GM19372 (cell line): ENCODE measurements around the gene S100Z.
"Not testable (repeated sequence)": the region's sequence is repeated elsewhere in the genome, so short reads cannot be mapped to it uniquely, and the experiment has no call there.

Source experiments
- ATAC-seq: cut with Tn5 transposase; IDR thresholded peaks from one replicate; pipeline ENCODE4 v1.9.1; 2021; ENCODE audit warnings: mild to moderate bottlenecking, low read depth, moderate library complexity; ENCODE audit not compliant: unreplicated experiment

Gene S100Z

DNA sequence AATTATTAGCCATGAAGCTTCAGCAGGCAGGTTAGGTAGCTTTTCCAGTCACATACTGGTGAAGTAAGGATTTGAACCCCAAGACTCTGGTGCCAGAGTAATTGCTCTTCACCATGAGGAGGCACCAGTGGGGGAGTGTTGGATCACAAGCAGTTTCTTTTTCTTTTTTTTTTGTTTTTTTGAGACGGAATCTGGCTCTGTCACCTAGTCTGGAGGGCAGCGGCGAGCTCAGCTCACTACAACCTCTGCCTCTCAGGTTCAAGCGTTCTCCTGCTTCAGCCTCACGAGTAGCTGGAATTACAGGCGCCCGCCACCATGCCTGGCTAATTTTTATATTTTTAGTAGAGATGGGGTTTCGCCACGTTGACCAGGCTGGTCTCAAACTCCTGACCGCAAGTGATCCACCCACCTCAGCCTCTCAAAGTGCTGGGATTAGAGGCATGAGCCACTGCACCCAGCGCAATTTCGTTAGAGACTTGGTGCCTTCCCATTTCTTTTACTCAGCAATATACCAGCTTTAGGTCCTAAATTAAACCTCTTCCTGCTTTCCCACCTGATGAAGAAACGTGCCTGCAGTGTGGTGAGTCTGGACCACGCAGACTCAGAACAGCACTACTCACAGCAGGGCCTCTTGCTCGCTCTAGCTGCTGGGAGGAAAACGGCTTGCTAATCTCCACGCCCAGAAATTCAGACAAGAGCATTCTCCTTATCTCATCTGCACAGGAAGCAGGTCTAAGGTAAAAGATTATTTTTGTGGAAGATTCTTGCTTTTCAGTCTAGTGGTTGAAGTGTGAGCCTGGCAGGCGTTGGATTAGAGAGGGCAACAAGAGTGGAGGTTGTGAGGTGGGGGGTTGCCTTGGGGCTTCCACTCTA lies at the start of gene S100Z:
Gene S100Z (plus strand): TSS at position 596 of the 873 bp plus-strand sequence. CDS start 25,346 bp downstream, outside the sequence.
- no peak for ATAC-seq

DNA sequence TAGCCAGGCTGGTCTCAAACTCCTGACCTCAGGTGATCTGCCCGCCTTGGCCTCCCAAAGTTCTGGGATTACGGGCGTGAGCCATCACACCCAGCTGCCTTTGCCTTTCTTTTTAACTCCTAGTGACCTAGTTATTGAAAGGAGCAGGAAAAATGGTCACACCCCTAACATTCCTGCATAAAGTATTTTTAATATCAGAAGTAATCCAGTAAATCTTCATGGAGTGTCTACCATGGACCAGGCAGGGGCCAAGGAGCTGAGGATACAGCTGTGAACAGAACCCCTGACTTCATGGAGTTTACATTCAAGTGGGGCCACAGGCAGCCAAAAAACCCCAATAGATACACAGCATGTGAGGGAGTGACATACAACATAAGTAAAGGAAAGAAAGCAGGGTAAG lies 49.2 kb upstream of the S100Z start:
- ATAC-seq, result no peak

DNA sequence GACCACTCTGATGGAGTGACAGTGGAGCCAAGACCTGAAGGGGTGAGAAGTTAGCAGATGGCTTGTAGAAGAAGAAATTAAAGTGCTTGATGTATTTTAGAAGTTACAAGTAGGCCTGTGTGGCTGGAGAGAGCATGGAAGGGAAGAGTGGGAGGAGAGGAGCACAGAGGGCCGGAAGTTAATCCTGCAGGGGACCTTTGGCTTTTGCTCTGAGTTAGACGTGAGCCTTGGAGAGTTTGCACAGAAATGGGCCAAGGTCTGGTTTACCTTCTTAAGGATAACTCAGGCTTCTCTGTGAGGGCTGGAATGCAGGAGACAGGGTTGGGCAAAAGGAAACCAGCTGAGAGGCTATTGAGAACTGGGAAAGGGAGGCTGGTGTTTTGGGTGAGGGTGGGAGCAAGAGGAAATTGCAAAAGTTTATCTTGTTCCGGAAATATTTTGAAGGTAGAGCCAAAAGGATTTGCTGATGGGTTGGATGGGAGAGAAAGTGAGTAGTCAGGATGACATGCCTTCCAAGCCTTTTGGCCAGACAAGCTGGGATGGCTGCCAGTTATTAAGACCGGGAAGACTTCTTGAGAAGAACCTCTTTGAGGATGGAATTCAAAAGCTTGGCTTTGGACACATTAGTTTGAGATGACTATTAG lies 48.5 kb upstream of the S100Z start:
- no peak for ATAC-seq

DNA sequence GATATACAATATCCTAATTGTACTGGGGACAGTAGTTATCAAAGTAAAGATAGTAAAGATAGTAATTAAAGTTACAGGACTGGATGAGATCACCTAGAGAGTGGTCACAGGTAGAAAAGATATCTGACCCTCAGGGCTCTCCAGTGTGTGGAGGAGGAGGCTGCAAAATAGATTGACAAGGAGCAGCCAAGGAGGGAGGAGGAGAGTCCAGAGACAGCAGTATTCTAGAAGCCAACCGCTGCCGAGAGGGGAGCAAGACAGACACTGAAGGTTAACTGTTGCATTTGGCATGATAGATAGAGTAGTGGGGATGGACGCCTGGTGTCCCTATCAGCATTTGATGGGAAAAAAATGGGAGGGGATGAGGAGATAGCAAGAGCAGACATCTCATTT lies 48.0 kb upstream of the S100Z start:
- ATAC-seq, result no peak

DNA sequence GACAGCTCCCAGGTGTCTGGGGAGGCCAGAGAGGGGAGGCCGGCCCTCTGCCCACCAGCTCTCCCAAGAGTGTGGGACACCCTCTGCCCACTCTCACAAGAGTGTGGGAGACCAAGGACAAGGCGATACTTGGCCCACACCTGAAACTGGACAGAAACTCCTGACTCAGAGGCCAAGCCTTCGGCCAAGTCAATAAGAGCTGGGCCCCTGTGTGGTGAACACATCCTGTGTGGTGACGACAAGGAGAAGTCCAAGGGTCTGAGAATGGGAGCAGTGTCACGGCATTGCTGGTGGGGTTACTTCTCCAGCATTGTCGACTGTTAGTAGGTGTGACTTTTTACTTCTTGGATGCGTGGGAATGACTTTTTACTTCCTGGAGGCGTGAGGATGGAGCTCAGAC lies 45.5 kb upstream of the S100Z start:
- ATAC-seq, result no peak

DNA sequence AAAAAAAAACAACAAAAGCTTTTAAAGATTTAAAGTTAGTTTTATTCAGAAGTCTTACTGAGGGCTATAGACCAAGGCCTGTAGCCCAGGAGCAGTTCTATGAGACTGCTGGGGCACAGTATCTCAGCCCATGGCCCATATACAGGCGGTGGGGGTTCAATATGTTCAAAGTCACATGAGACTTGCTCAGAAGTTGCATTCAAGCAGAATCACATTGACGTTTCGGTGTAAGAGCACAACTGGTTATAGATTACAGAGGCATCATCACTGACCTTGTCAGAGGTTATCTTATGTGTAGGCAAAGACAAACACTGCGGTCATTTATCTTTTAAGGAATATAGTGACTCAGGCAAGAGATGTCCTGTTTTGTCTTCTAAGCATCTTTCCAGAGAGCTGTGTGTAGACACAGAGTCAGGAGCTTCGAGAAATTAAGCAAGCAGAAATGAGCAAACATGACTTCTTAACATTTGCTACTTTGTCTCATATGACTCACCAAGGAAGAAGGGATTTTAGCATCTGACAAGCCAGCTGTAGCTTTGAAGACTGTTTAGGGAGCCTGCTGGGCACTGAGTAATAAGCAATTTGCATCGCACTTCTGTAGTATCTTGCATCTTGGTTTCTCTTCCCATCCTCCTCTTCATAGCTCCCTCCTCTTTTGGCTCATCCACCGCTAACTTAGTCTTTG lies 43.9 kb upstream of the S100Z start:
- no peak for ATAC-seq

DNA sequence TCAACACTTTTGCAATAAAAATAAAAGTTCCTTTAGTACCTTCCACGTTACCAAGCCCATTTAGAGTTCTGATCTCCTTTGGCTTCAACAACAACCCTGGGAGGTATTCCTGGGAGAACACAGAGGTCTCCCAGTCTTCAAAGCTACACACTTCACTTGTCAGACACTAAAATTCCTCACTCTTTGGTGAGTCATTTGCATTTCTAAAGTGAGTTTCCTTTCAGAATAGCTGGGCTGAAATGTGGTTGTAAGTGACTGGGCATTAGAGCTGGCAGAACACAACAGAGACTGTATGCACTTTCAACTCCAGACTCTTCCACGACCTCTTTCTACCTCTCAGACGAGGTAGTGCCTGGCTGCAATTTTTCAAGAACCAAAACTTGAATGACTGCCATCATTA lies 42.5 kb upstream of the S100Z start:
- ATAC-seq, result no peak

DNA sequence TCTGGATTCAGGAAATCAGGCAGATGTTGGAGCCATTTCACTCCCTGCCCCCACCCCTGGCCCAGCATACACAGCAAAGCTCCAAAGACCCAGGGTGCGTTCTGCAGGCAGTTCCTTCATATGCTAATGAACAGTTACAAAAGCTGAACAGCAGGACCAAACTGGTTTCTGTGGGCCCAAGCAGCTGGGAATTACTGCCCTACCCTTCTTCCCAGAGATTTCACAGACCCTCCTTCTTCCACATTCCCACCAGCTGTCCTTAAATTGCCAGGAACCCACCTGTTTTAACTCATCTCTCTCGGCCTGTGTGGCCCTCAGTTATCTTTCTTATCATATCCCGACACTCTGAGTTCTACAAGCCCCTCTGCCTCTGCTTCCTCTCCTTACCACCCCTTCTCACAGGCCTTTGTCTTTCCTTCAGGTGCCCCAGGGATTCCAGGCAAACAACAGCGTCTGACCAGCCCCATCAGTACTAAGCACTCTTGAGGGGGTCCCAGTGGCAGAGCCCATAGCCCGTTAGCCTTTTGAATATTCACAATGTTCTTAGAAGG lies 41.6 kb upstream of the S100Z start:
- ATAC-seq, result no peak

DNA sequence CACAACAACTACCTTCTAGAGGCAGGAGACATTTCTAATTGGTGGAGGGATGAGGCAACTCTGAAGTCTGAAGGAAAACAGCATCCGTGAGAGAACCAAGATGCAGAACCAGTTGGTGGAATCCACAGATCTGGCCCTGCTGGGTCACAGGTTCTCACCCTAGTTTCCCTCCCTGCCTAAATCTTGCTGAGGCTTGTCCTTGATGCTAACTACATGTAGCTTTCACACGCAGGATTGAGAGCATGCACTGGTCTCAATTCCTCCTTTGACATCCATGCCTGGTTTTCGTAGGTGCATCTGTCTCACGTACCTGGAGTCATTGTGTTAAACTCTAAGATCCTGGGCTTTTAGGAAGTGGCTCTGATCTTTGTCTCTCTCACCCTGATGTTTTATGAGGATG lies 40.7 kb upstream of the S100Z start:
- no peak for ATAC-seq

DNA sequence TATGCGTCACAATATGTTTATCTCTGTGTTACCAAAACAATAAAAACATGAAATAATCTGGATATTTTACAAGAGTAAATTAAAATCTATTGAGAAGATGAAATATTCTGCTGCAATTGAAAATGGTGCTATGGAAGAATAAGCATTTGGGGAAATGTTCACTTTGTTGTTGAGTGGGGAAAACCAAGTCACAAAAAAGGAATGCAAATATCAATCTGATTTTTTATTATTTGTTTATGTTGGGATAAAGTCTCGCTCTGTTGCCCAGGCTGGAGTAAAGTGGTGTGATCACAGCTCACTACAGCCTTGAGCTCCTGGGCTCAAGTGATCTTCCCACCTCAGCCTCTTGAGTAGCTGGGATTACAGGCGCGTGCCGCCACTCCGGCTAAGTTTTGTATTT lies 39.6 kb upstream of the S100Z start:
- ATAC-seq, result no peak

DNA sequence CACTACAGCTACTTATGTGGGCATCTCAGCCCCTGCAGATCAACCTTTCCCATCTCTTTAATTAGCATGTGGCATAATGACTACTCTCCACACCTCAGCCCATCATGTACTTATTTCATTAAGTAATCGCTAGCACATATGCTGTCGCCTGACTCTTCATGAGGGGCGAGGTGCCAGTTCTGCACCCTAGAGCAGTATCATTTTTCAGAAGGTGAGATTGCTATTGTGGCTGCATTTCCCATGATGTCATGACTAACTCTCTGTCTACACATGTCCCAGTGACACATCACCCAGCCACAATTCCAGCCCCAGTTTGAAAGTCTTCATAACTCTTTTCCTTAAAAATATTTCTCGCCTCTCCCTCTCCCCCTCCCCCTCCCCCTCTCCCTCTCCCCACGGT lies 38.6 kb upstream of the S100Z start:
- no peak for ATAC-seq

DNA sequence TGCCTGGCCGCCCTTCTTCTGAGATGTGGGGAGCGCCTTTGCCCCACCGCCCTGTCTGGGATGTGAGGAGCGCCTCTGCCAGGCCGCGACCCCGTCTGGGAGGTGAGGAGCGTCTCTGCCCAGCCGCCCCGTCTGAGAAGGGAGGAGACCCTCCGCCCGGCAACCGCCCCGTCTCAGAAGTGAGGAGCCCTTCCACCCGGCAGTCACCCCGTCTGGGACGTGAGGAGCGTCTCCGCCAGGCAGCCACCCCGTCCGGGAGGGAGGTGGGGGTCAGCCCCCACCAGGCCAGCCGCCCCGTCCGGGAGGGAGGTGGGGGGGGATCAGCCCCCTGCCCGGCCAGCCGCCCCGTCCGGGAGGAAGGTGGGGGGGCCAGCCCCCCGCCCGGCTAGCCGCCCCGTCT lies 37.6 kb upstream of the S100Z start:
- ATAC-seq, result not testable (repeated sequence)

DNA sequence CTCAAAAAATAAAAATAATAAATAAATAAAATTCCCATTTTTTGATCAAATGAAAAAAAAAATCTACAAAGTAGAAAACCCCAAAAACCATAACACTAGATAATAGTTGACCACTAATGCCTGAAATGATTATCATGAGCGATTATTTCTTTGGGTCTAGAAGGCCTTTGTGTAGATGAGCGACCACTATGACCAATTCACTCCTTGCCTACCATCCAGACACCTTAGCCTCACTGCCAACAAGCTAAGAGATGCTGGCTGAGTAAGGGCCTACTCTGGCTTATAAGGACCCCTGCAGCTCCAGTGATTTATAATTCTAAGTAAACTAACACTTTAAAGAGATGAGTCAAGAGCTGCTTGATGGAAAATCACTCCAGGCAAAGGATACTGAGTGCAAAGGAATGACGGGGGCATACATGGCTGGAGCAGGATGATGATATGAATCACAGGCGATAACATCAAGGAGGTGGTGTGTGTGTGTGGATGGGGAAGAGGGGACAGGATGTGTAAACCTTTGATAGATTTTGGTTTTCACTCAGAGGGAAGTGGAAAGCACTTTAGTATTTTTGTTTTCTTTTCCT lies 35.7 kb upstream of the S100Z start:
- no peak for ATAC-seq

DNA sequence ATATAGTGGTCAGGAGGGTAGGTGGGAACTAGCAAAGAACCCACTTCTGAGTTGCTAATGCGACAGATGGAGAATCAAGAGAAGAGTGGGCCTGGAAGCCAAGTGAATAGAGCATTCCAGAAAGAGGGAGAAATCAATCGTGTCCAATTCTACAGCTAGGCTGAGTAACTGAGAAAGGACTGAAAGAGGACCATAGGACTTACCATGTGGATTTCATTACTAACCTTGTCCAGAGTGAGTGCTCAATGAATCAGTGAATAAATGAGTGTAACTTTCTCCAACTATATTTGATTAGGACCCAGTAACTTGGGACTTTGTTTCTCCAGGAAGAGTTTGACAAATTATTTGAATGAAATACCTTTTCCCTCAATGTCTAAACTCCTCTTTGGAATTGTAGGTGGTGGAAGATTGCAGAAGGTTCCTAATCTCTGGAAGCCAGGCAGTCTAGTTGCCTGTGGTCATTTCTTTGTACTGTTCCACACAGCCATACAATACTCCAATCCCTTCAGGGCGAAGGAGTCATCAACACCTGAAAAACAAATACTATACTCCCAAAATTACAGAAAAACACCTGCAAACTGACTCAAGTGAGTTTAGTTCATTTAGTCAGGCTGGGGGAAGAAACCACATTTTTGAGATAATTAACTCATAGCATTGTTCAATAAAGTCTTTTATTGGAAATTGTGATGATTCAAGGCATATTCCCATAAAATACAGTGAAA lies 33.5 kb upstream of the S100Z start:
- ATAC-seq, result no peak

DNA sequence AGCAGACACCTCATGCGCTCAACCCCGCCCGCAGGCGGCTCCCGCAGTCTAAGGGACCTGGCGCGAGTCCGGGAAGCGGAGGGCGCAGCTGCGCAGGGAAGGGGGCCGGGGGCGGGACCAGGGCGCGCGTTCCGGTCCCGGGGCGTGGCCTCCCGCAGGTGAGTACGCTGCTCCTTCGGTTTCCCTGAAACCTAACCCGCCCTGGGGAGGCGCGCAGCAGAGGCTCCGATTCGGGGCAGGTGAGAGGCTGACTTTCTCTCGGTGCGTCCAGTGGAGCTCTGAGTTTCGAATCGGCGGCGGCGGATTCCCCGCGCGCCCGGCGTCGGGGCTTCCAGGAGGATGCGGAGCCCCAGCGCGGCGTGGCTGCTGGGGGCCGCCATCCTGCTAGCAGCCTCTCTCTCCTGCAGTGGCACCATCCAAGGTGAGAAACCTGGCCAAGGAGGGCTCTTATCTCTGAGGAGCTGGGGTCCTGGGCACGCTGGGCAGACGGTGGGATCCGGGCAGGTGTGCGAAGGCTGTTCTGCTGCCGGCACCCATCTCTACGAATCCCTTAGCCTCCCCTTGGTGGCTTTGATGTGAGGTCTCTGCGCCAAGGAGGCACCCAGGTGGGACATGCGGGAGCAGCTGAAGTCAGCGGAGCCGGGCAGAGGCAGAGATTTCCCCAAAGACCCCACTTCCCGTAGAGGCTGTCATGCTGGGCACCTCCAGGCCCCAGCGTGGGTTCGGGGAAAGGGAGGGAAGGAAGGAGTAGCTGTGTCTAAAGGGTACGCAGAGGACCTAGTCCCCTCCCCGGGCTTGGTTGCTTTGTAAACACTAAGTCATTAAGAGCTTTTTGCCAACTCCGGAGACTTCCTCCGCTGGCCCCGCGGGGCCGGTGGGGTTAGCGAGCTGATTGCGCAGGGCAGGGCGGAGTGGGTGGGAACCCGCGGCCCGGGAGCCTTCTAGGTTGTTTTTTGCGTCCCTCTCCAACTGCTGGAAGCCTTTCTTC lies 30.7 kb upstream of the S100Z start, which contains the start of gene F2RL1:
Gene F2RL1 (plus strand): TSS at position 187 of the 988 bp plus-strand sequence. CDS start 153 bp downstream, at position 340.
- no peak for ATAC-seq

DNA sequence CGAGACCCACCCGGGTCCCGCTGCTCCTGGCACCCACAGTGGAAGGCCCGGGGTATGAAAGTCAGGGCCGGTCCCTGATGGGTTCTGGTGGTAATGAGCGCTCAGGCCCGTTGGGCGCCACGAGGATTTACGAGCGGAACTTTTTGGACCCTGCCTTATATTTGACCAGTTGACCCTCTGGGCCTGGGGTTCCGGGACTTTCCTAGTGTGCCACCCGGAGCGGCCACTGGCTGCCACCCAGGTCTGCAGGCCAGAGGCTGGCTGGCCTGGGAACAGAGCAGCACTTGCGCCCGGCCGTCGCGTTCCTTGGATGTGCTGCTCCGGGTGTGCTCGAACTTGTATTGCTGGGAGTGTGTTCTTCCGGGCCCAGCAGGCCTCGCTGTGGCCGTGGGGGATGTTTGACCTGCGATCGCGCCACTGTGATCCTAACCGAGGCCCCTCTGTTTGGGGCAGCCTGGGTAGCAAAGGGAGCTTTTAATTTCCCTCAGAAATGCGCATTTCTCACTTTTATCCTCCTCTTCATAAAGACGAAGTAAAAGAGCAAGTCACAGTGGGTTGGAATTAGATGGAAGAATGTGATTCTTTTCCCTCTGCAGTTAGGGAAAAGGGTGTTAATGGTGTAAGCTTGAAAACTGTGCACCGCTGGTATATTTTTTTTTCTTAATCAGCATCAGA lies 29.8 kb upstream of the S100Z start:
- no peak for ATAC-seq

DNA sequence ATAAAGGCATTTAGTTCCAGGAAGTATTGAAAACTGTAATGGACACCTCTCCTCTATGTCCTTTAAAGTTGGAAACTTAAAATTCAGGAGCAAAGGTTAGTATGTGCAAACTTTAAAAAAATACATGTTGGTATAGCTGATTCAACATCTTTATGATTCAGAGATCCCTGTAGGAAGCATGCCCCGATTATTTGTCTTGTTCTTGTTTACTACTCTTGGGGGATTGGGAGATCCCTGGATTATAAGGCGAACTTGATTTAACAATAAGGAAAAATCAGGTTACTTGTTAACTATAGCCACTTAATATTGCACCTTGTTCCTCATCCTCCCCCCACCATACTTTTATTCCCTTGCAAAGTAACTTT lies 29.3 kb upstream of the S100Z start:
- ATAC-seq, result no peak

DNA sequence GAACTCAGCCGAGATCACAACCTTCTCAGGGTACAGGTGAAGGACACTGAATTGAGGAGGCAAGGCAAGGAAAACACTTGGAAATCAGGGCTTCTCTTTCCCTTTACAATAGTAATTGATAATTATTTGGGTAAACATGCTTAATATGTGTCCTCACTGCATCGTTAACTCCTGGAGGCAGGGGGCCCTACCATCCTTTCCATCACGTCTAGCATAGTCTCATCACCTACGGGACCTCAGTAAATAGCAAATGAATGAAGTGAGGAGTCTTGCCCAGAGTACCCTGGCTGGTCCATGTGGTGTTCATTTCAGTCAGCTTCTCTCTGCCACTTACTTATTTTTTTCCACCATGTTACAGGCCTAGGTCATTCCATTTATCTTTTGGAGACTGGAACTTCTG lies 28.7 kb upstream of the S100Z start:
- no peak for ATAC-seq
